GM19099 (cell line): ENCODE results near the gene DNTT.

Source experiments
- POLR2A ChIP-seq: IDR thresholded peaks from 3 replicates; pipeline ENCODE4 v1.6.1; 2011; ENCODE audit warnings: low read depth; ENCODE audit not compliant: insufficient read length; ENCODE audit errors: extremely low read depth

Gene DNTT

DNA sequence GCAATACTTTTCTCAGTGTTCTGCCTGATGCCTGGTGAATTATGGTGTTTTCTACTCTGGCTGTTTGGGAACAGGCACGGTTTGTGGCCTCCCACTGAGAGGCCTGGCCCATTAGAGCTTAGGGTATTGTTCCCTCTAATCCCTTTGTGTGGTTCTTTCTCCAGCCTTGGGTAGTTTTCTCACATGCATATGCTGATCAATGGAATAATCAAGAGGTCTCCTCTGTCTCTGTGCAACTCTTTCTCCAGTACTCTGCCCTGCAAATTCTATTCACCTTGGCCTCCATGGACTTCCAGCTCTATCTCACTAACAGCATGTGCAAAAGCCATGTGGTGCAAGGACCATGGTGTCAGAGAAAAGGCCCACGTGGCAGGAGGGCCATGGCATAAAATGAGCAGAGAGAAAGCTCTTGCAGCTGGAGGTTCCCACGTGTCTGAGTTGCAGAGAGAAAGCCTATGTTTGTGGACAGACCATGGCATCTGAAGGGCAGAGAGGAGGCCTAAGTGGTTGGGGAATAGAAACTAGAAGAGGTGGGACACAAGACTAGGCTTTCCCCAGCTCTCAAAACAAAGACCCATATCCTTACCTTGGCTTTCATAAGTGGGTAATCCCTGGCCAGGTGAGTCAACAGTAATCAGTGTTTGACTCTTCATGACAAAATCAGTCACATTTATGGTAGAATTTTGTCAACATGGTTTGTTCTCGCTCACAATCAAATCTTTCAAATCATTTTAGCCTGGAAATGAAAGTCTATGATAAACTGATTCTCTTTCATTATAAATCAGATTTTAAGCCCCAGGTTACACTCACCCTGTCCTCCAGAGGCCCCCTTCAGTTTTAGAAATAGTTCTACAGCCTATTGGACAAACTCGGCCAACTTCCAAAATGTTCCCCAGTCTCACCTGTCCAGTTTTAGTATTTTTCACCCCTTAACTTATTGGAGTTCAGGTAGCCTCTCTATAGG, 37.3 kb downstream of the DNTT start:
- TF ChIP-seq POLR2A = no peak

DNA sequence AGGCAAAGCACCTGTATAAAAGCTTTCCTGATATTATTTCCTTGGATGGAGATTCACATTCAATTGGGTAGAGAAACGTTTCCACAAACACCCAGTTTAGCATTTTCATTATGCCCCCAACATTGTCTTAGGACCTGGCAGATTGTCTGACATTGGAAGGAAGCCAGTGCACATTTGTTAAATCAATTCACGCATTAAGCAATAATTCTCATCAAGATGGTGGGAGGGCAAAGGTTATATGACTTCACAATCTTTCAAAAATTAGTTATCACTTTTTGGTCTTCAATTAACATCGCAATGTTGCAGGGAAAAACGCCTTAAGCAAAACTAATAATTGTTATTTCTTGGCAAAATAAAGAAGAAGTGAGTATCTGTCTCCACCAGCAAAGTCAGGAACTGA, 38.2 kb downstream of the DNTT start:
- TF ChIP-seq POLR2A = no peak

DNA sequence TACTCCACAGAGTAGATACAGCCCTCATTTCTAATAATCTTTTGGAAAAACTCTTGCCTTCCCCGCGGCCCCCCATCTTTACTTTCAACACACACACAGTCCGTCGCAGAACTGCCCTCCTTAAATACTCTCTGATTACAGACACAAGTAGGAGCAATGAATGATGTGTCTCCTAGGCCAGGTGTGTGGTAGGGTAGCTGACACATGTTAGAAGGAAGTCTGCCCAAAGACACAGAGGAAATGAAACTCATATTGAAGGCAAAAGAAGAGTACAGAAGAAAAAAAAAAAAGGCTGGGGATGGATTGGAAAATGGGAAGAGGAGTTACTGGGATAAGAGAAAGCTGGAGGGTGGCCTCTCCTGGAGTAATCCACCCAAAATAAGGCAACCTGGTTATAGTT, 39.9 kb downstream of the DNTT start:
- no peak for TF ChIP-seq POLR2A

DNA sequence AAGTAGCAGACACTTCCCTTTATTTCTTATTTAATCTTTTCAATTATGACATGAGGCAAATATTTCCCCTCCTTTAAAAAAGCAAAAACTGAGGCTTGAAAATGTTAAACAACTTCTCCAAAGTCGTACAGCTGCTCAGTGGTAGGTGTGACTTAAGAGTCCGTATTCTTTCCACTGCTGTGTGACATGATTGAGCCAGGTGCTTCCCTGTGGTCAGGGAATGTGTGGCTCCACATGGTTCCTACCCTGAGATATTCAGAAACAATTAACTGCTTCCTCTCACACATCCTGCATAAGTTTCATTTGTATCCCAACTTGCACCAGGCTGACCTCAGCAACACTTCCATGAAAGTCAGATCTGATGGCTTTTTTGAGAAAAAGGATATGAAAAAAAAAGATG, 41.0 kb downstream of the DNTT start:
- no peak for TF ChIP-seq POLR2A

DNA sequence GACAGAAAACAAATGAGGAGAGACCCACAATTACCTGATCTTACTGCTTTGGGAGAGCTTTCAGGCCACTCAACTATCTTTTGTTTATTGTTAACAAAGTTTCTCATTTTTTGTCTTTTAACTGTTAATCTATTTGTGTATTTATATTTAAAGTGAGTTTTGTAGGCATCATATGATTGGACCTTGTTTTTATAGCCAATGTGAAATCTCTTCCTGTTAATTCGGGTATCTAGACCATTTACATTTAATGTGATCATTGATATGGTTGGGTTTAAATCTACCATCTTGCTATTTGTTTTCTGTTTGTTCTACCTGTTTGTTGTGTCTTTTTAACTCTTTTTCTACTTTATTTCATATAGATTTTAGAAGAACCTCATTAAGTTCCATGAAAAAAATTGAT, 42.1 kb downstream of the DNTT start:
- no peak for TF ChIP-seq POLR2A

DNA sequence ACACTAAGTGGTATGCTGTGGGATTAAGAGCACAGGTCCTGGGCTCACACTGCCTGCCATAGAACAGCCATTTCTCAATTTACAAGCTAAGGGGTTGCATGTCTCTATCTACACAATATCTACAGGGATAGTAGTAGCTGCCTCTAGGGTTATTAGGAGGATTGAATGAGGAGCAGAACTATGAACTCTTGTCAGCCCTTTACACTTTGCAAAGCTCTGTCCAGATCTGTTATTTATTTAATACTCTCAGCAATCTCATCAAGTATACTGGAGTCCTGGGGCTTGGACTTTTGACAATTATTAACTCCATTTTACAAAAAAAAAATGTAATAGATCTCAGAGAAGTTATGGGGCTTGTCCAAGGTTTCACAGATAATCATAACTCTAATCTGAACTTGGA, 47.8 kb downstream of the DNTT start:
- no peak for TF ChIP-seq POLR2A

DNA sequence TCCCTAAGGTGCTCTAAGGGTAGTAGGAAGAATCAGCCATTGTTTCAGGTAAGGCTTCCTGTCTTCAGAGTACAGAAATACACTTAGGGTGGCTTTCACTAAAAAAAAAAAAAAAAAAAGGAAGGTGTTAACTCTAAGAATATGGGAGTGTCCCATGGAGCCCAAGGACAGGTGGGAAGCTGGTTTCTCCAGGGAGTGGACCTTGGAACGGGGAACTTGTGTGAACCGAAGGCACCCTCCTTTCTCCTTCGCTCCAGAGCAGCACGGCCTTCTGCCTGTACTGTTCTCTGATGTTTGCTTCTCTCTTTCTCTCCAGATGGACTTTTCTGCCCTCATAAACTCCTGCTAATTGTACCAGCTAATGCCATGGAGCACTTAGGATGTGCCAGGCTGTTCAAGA, 48.3 kb downstream of the DNTT start:
- no peak for TF ChIP-seq POLR2A

DNA sequence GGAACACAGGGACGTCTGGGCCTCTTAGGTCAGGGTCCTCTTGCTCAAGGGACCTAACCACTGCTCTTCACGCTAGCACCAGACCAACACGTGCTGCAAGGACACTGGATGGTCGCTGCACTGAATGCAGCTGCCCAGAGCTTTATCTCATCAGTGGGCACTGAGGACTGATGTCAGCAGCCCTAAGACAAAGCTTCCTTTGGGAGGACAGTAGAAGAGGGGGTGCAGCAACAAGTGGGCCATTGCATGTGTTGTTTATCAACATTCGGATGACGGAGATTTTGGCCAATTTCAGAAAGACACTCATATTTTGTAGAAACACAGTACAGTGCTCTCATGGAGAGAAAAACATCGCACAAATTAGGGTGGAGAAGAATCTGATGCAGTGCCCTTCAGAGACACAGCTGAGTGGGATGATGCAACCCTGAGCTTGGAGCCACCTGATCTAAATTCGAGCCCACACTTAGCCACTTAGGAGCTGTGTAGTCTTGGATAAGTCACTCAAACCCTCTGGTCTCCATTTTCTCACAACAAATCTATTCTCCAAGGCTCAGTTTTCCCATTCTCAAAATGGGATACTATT, 52.9 kb downstream of the DNTT start:
- TF ChIP-seq POLR2A = no peak

DNA sequence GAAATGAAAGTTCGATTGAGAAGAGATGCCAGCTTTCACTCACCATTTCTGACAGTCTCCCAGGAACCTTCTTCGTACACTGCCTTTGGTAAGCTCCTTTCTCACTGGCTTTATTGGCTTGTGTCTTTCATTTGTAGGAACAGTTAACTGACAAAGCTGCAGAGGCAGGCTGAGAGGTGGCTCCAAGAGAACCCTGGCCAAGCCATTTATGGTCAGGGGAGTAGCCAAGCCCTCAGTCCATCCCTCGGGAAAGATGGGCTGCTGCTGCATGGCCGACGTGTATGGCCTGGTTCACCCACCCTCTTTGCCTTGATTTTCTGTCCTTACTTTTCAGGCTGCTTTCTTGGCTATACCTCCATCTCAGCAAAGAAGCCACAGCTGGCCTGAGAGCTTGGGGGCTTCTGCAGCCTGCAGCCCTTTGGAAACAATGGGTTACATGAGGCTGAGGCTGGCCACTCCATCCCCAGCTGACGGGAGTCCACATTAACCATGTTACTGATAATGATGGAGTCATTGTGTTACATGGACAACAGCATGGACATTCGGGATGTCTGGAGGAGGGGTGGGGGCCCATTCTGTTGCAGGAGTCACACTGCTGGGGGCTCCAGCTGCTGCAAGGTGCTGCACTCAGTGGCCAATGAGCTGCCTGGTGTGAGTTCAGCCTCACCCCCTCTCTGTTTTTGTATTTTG, 54.8 kb downstream of the DNTT start, which contains the start of gene OPALIN:
TSS of gene OPALIN (minus strand) at position 152 of the 690 bp plus-strand sequence. CDS start at position 46, 106 bp downstream.
- no peak for TF ChIP-seq POLR2A

DNA sequence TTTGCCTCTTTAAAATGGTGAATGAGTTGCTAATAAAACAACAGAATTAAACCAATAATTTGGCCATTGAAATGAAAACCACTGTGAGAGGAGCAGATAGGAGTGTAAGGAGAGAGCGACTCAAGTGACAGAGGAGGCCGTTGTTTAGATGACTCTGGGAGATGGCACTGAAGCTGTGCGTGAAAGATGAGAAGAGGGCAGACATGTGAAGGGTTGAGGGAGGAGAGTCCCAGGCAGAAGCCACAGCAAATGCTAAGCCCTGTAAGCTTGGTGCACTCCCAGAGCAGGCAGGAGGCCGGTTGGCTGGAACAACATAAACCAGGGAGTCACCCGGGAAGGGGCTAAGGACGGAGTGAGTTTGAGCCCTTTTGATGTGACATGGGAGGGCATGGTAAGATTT, 55.4 kb downstream of the DNTT start:
- TF ChIP-seq POLR2A = no peak

DNA sequence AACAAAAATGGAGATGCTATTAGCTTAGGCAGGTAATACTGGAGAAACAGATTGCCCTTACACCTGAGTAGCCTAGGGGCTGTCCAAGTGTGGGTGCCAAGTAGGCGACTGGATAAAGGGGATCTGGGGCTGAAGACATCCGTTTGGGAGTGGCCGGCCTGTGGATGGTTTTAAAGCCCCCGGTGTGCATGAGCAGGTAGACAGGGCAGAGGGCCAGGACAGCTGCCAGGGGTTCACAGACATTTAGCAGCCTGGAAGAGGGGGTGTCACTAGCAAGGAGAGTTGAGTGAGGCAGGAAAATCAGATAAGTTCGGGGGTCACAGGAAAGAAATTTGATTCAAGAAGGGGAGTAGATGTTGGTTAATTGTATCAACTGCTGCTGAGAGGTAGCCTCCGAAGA, 56.1 kb downstream of the DNTT start:
- no peak for TF ChIP-seq POLR2A

DNA sequence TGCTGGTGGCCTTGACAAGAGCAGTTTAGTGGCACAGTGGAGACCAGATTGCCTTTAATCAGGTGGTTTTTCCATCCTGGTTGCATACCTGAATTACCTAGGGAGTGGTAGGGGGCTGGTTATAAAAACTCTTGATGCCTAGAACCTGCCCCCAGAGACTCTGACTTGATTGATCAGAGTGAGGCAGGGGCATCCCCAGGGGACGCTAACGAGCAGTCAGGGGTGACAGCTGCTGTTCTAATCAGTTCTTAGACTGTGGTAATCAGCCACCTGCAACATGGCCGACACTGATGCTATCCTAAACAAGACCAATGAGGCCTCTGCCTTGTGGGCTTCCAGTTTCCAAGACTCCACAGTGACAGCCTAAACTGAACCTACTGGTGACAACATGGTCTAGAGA, 56.5 kb downstream of the DNTT start:
- no peak for TF ChIP-seq POLR2A

DNA sequence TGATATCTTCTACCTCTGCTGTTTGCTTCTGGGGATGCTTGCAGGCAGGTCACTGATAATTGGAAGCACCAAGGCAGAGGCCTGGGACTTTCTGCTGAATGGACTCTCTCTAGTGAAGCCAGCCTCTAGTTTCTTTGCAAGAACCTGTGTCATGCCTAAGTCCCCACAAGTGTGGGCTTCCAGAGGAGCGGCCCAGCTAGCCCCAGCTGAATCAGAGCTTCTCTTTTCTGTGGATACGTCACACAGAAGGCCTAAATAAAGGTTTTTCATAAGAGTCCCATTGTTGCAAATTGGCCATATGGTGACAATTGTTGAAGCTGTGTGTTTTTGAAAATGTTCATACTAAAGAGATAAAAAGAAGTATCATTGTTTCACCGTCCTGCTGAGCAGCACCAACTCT, 61.3 kb downstream of the DNTT start:
- TF ChIP-seq POLR2A = no peak

DNA sequence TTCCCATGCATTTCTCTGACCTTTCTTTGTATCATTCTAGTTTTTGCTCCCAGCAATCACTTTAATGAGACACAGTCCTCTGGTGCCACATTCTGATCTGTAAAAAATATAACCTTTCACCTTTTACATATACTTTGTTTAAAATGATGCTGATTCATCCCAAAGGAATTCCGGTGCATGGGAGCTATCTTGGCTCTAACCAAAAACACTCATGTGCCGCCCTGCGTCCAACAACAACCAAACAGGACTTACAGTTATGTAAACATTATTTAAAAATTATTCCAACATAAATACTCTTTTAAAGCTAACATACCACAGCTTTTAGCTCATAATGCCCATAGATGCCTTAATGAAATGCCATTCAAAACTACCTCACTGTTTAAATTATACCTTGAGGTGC, 62.3 kb downstream of the DNTT start:
- TF ChIP-seq POLR2A = no peak

DNA sequence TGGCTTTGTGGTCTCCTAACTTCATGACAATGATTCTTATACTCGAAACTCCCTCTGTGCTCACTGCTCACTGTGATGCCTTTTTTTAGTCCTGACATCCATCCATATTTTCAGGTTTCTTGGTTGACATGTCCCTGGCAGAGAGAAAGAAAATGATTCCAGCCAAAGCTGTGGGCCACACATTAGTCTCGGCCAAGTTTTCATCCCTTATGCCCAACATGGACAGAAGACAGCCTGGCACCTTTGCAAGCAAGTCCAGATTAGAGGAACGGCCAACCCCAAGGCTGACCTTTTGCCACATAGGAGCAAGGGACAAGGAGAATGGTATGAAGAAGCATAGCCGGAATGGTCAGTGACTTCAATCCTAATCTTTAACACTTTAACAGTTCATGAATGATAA, 63.2 kb downstream of the DNTT start:
- no peak for TF ChIP-seq POLR2A

DNA sequence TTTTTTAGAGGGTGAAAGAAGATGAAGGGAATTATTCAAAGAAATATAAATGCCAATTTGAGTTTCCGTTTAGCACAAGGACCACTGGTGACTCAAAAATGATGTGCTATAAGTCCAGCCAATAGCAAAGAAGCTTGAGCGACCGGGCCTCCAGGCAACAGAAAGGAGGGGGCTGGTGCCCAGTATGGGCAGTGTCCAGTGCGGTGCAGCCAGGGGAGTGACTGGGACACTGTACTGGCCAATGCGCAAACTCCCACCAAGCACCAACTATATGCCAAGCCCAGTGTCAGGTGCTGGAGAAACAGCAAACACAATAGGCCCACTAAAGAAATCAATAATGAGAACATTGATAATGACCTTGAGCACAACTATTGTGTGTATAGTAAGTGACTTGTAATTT, 64.7 kb downstream of the DNTT start:
- TF ChIP-seq POLR2A = no peak
